CD4-positive, alpha-beta T cell (primary cell): Measurements from ENCODE around the gene AAK1. TPM values are rescaled to one million over a fixed set of nuclear protein-coding genes. Genes with fewer than 3 reads are reported as not detected.

Source experiments
- ATAC-seq: fragments of 200-7000 bp; cut with Tn5 transposase; one replicate; pipeline ENCODE4 v1.10.0; 2022; ENCODE audit warnings: mild to moderate bottlenecking; ENCODE audit not compliant: poor library complexity
- CTCF ChIA-PET: fragments of 350-600 bp; sonication (Branson Sonifier 250); formaldehyde crosslinking; loops from one replicate; lab custom pipeline; 2021; ENCODE audit warnings: antibody characterized with exemption, inconsistent platforms; lab: Charles Lee
- POLR2A ChIA-PET: fragments of 350-600 bp; sonication (Branson Sonifier 250); formaldehyde crosslinking; loops from one replicate; lab custom pipeline; 2021; ENCODE audit warnings: antibody characterized with exemption, inconsistent platforms; lab: Charles Lee
- DNase-seq, 14 experiments: peaks; one replicate each; pipeline ENCODE4 v3.0.0-alpha.2; 2013 to 2020; ENCODE audit warnings: mixed read lengths in 2 of 14
- H3K27ac ChIP-seq, 2 donors: one replicate each; pipeline versions ENCODE4 v1.5.1 to v1.7.0; 2013; ENCODE audit warnings: low read length in 2 of 2, low read depth in 1 of 2, mild to moderate bottlenecking in 1 of 2
- H3K27me3 ChIP-seq, 2 experiments: 1 replicate in 1 of 2; 2 replicates in 1 of 2; pipeline versions ENCODE4 v1.6.1 to v1.7.0; 2013; ENCODE audit warnings: low read length in 2 of 2, control low read depth in 1 of 2, mild to moderate bottlenecking in 1 of 2, moderate library complexity in 1 of 2; ENCODE audit not compliant: insufficient read depth in 2 of 2, control insufficient read depth in 1 of 2
- H3K36me3 ChIP-seq: one replicate; pipeline ENCODE4 v1.6.1; 2013; ENCODE audit warnings: low read length, control low read depth; ENCODE audit not compliant: insufficient read depth
- H3K4me1 ChIP-seq: one replicate; pipeline ENCODE4 v1.6.1; 2013; ENCODE audit warnings: low read length, control low read depth; ENCODE audit not compliant: insufficient read depth
- H3K4me3 ChIP-seq: one replicate; pipeline ENCODE4 v1.5.1; 2013; ENCODE audit warnings: mild to moderate bottlenecking, low read length, moderate library complexity
- H3K9me3 ChIP-seq, 2 experiments: 1 replicate in 1 of 2; 2 replicates in 1 of 2; pipeline versions ENCODE4 v1.6.1 to v1.7.0; 2013; ENCODE audit warnings: low read length in 2 of 2, mild to moderate bottlenecking in 2 of 2, control low read depth in 1 of 2, moderate library complexity in 1 of 2; ENCODE audit not compliant: control insufficient read depth in 1 of 2, insufficient read depth in 1 of 2
- H3K27ac Mint-ChIP-seq: one replicate; pipeline ENCODE4 v1.8.0; 2020; ENCODE audit warnings: mixed read lengths
- H3K27me3 Mint-ChIP-seq: one replicate; pipeline ENCODE4 v1.8.0; 2021; ENCODE audit warnings: mixed read lengths
- H3K36me3 Mint-ChIP-seq: one replicate; pipeline ENCODE4 v1.8.0; 2021; ENCODE audit warnings: low read depth, mixed read lengths
- H3K4me1 Mint-ChIP-seq: one replicate; pipeline ENCODE4 v1.8.0; 2021; ENCODE audit warnings: low read depth, mixed read lengths
- H3K4me3 Mint-ChIP-seq: one replicate; pipeline ENCODE4 v1.8.0; 2020; ENCODE audit warnings: mild to moderate bottlenecking, mixed read lengths
- H3K9me3 Mint-ChIP-seq: one replicate; pipeline ENCODE4 v1.8.0; 2020; ENCODE audit warnings: mixed read lengths
- CTCF ChIP-seq: fragments of 200-600 bp; IDR thresholded peaks from one replicate; pipeline ENCODE4 v1.8.0; 2022; ENCODE audit warnings: antibody characterized with exemption, mild to moderate bottlenecking
- intact Hi-C, 2 experiments: fragments of 100-400 bp; cut with DNase I in 1 of 2; cut with micrococcal nuclease in 1 of 2; formaldehyde crosslinking; loops; one replicate each; pipeline versions ENCODE4 v1.15.1 to v1.9.0; 2023 to 2025; cut with DNase I, micrococcal nuclease
- total RNA-seq, 174 experiments: library from RNA in 2 of 174; stranded (reverse) in 2 of 174; gene quantifications; one replicate each; pipeline ENCODE4 v1.2.3 and lab custom pipeline; 2021 to 2026

AAK1 gene
- total RNA-seq, 2 experiments from 2014 or later = 201 to 208 TPM

GRCh38 chr2:69494126-69494525 lies 149.4 kb downstream of the AAK1 start:
- H3K4me1 Mint-ChIP-seq = peaks cover 26% of the 10 kb centered on the region
- H3K9me3 Mint-ChIP-seq = no peaks in the 10 kb centered on the region
- intact Hi-C loops = no loop called here
- Histone ChIP-seq H3K4me3 (no peak overlapping the region), H3K4me1 (no peaks in the 10 kb centered on the region), H3K36me3 (peaks cover 63% of the 10 kb centered on the region), H3K27ac (no peak overlapping the region), H3K27me3 (no peaks in the 10 kb centered on the region), H3K9me3 (no peaks in the 10 kb centered on the region)
- no peak for ATAC-seq
- no peaks in the 10 kb centered on the region for H3K27me3 Mint-ChIP-seq
- H3K27ac Mint-ChIP-seq = peak overlapping the region; percentile 71
- H3K36me3 Mint-ChIP-seq = peaks cover 92% of the 10 kb centered on the region
- no peak for DNase-seq
- POLR2A ChIA-PET = interaction anchor here (0.6 kb wide), 1 partner anchor 473 kb away, joined by 3 read pairs; no protein-coding TSS in a partner anchor
- no peak for TF ChIP-seq CTCF
- CTCF ChIA-PET = no interaction called here
- no peak overlapping the region for H3K4me3 Mint-ChIP-seq

- H3K36me3 Mint-ChIP-seq = peaks cover 89% of the 10 kb centered on the region
- intact Hi-C loops = no loop called here
Observed at GRCh38 chr2:69493268-69493667, 150.3 kb downstream of the AAK1 start.

DNA sequence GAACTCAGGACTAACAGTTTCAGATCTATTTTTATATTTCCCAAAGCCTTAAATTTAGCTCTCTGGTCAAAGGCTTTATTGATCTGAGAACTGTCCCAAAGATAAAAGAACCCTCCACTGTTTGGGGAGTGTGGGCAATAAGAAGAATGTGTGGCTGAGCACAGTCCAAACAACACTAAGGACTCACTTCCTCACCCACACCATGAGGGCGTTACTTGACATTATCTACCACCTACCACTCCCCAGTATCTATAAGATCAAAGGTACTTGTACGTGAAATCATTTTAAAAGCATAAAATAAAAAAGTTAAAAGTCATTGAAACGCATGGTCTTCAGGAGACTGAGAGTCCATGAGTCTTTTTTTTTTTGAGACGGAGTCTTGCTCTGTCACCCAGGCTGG lies 151.7 kb downstream of the AAK1 start:
- no peak for ATAC-seq

More at GRCh38 chr2:69493268-69493667, 150.3 kb downstream of the AAK1 start:
- H3K9me3 ChIP-seq = no peaks in the 10 kb centered on the region
- Mint-ChIP-seq H3K4me3 (no peak overlapping the region), H3K27me3 (no peaks in the 10 kb centered on the region), H3K9me3 (no peaks in the 10 kb centered on the region), H3K4me1 (peaks cover 24% of the 10 kb centered on the region), H3K27ac (peak overlapping the region; percentile 71)
- CTCF ChIA-PET = no interaction called here
- POLR2A ChIA-PET = no interaction called here
- DNase-seq (no peak), ATAC-seq (no peak)
- no peaks in the 10 kb centered on the region for H3K27me3 ChIP-seq
- no peak overlapping the region for H3K4me3 ChIP-seq
- peaks cover 60% of the 10 kb centered on the region for H3K36me3 ChIP-seq
- H3K27ac ChIP-seq = no peak overlapping the region
- H3K4me1 ChIP-seq = no peaks in the 10 kb centered on the region
- no peak for TF ChIP-seq CTCF

More for the DNA sequence above, 151.7 kb downstream of the AAK1 start:
- H3K9me3 Mint-ChIP-seq = no peaks in the 10 kb centered on the region
- H3K27ac Mint-ChIP-seq = peak overlapping the region; percentile 74
- H3K4me3 Mint-ChIP-seq = no peak overlapping the region
- POLR2A ChIA-PET = interaction anchor here (1.1 kb wide), 1 partner anchor 21 kb away, joined by 4 read pairs; no protein-coding TSS in a partner anchor
- no peaks in the 10 kb centered on the region for H3K9me3 ChIP-seq
- peaks cover 92% of the 10 kb centered on the region for H3K36me3 Mint-ChIP-seq
- no peak for DNase-seq
- H3K27me3 ChIP-seq = no peaks in the 10 kb centered on the region
- CTCF ChIA-PET = interaction anchor here (0.5 kb wide), 1 partner anchor 1839 kb away, joined by 3 read pairs; no protein-coding TSS in a partner anchor
- no peak overlapping the region for H3K27ac ChIP-seq
- no peak overlapping the region for H3K4me3 ChIP-seq
- peaks cover 24% of the 10 kb centered on the region for H3K4me1 Mint-ChIP-seq
- peaks cover 62% of the 10 kb centered on the region for H3K36me3 ChIP-seq
- no peaks in the 10 kb centered on the region for H3K27me3 Mint-ChIP-seq
- TF ChIP-seq CTCF = no peak
- intact Hi-C loops = no loop called here
- H3K4me1 ChIP-seq = no peaks in the 10 kb centered on the region
